Naive thymus-derived CD4-positive, alpha-beta T cell (primary cell): Measurements from ENCODE around the gene SLC19A1. TPM values are rescaled to one million over a fixed set of nuclear protein-coding genes. Genes with fewer than 3 reads are reported as not detected.
A peak's percentile ranks its signal among the peaks of the same experiment; 100 is the strongest.

Source experiments
- ATAC-seq: fragments of 150-1000 bp; cut with Tn5 transposase; 2 replicates; pipeline ENCODE4 v1.10.0; 2021; ENCODE audit warnings: mild to moderate bottlenecking, moderate library complexity
- CTCF ChIA-PET: fragments of 350-600 bp; sonication (Branson Sonifier 250); formaldehyde crosslinking; loops from one replicate; lab custom pipeline; 2021; ENCODE audit warnings: antibody characterized with exemption; lab: Charles Lee
- POLR2A ChIA-PET: fragments of 350-600 bp; sonication (Branson Sonifier 250); formaldehyde crosslinking; loops from one replicate; lab custom pipeline; 2021; ENCODE audit warnings: antibody characterized with exemption, inconsistent platforms; lab: Charles Lee
- DNase-seq, 9 donors: peaks; one replicate each; pipeline versions ENCODE4 v3.0.0 to v3.0.0-alpha.2; 2020 to 2022; ENCODE audit warnings: mixed read lengths in 1 of 9
- H3K27ac ChIP-seq: one replicate; pipeline ENCODE4 v1.7.0; 2013; ENCODE audit warnings: mild to moderate bottlenecking, low read depth, low read length, moderate library complexity
- H3K27me3 ChIP-seq, 2 donors: one replicate each; pipeline ENCODE4 v1.7.0; 2013; ENCODE audit warnings: low read length in 2 of 2, mild to moderate bottlenecking in 2 of 2, moderate library complexity in 2 of 2; ENCODE audit not compliant: control insufficient read depth in 2 of 2, insufficient read depth in 2 of 2
- H3K36me3 ChIP-seq, 3 experiments: 1 replicate in 2 of 3; 2 replicates in 1 of 3; pipeline ENCODE4 v1.7.0; 2013; ENCODE audit warnings: low read length in 3 of 3, mild to moderate bottlenecking in 3 of 3, moderate library complexity in 1 of 3; ENCODE audit not compliant: insufficient read depth in 3 of 3, control insufficient read depth in 2 of 3
- H3K4me1 ChIP-seq, 2 donors: one replicate each; pipeline ENCODE4 v1.7.0; 2013; ENCODE audit warnings: low read length in 2 of 2, mild to moderate bottlenecking in 2 of 2, moderate library complexity in 1 of 2; ENCODE audit not compliant: control insufficient read depth in 2 of 2, insufficient read depth in 2 of 2
- H3K4me3 ChIP-seq: 2 replicates; pipeline ENCODE4 v1.7.0; 2013; ENCODE audit warnings: mild to moderate bottlenecking, low read length
- H3K9me3 ChIP-seq, 3 experiments: 1 replicate in 2 of 3; 2 replicates in 1 of 3; pipeline ENCODE4 v1.7.0; 2013; ENCODE audit warnings: low read length in 3 of 3; ENCODE audit not compliant: control insufficient read depth in 2 of 3
- H3K27ac Mint-ChIP-seq, 9 donors: one replicate each; pipeline ENCODE4 v1.8.0; 2020 to 2022; ENCODE audit warnings: mixed read lengths in 9 of 9, mild to moderate bottlenecking in 8 of 9, moderate library complexity in 5 of 9, inconsistent platforms in 2 of 9
- H3K27me3 Mint-ChIP-seq, 5 donors: one replicate each; pipeline ENCODE4 v1.8.0; 2021 to 2022; ENCODE audit warnings: mixed read lengths in 5 of 5, mild to moderate bottlenecking in 1 of 5
- H3K36me3 Mint-ChIP-seq, 5 donors: one replicate each; pipeline ENCODE4 v1.8.0; 2020 to 2022; ENCODE audit warnings: mixed read lengths in 5 of 5, mild to moderate bottlenecking in 3 of 5, inconsistent platforms in 1 of 5
- H3K4me1 Mint-ChIP-seq, 7 donors: one replicate each; pipeline ENCODE4 v1.8.0; 2020 to 2022; ENCODE audit warnings: mixed read lengths in 7 of 7, mild to moderate bottlenecking in 3 of 7, inconsistent platforms in 1 of 7
- H3K4me3 Mint-ChIP-seq, 10 donors: one replicate each; pipeline ENCODE4 v1.8.0; 2020 to 2022; ENCODE audit warnings: mild to moderate bottlenecking in 10 of 10, mixed read lengths in 10 of 10, moderate library complexity in 6 of 10, inconsistent platforms in 2 of 10
- H3K9me3 Mint-ChIP-seq, 11 donors: one replicate each; pipeline ENCODE4 v1.8.0; 2020 to 2022; ENCODE audit warnings: mixed read lengths in 11 of 11, mild to moderate bottlenecking in 4 of 11, inconsistent platforms in 1 of 11, moderate library complexity in 1 of 11
- intact Hi-C, 2 donors: fragments of 100-400 bp; cut with micrococcal nuclease; formaldehyde crosslinking; loops; one replicate each; pipeline ENCODE4 v1.15.1; 2023
- polyA plus RNA-seq, 2 donors: library from polyadenylated mRNA; unstranded; fragments of 300-500 nt; fragmentation: Illumina TruSeq; gene quantifications; one replicate each; pipeline ENCODE4 v1.2.3, GENCODE V29; 2021
- total RNA-seq, 6 experiments: library from RNA in 5 of 6; stranded (reverse) in 5 of 6; gene quantifications; 1 replicate in 5 of 6; 2 replicates in 1 of 6; pipeline ENCODE4 v1.2.3 and lab custom pipeline; 2021 to 2026

The SLC19A1 gene
- total and polyA plus RNA-seq, 7 experiments from 2014 or later, result 10.5 to 49.1 (median 15.6) TPM

- ATAC-seq (no peak), DNase-seq (no peak)
- Histone ChIP-seq H3K36me3 (peaks cover 0 to 37% (median 0%) of the 10 kb centered on the region in 3 experiments), H3K27me3 (no peaks in the 10 kb centered on the region), H3K27ac (no peak overlapping the region), H3K4me3 (no peak overlapping the region), H3K9me3 (no peaks in the 10 kb centered on the region), H3K4me1 (no peaks in the 10 kb centered on the region)
- intact Hi-C loops, result no loop called here
- peaks cover 0 to 12% (median 5%) of the 10 kb centered on the region in 5 donors for H3K36me3 Mint-ChIP-seq
- ChIA-PET POLR2A (interaction anchor here (1.3 kb wide), 1 partner anchor 9 kb away, joined by 4 read pairs; no protein-coding TSS in a partner anchor), CTCF (no interaction called here)
- peaks cover 0 to 5% (median 3%) of the 10 kb centered on the region in 7 donors for H3K4me1 Mint-ChIP-seq
- H3K4me3 Mint-ChIP-seq, result no peak overlapping the region
- H3K9me3 Mint-ChIP-seq, result peaks cover 0 to 4% (median 0%) of the 10 kb centered on the region in 11 donors
- H3K27ac Mint-ChIP-seq, result peak overlapping the region in 2 of 9 donors; percentile 17 to 25
- no peaks in the 10 kb centered on the region for H3K27me3 Mint-ChIP-seq
These were observed 29.6 kb downstream of the SLC19A1 start for GRCh38 chr21:45512626-45513002.

GRCh38 chr21:45511661-45512431 is 30.4 kb downstream of the SLC19A1 start:
- no peaks in the 10 kb centered on the region for H3K9me3 Mint-ChIP-seq
- H3K36me3 ChIP-seq, result peaks cover 0 to 32% (median 0%) of the 10 kb centered on the region in 3 experiments
- ATAC-seq (no peak), DNase-seq (peak in 1 of 9 donors; percentile 6)
- peak overlapping the region in 1 of 9 donors; percentile 18 for H3K27ac Mint-ChIP-seq
- H3K4me1 Mint-ChIP-seq, result peaks cover 0 to 5% (median 2%) of the 10 kb centered on the region in 7 donors
- H3K36me3 Mint-ChIP-seq, result peaks cover 0 to 7% (median 0%) of the 10 kb centered on the region in 5 donors
- no peaks in the 10 kb centered on the region for H3K27me3 Mint-ChIP-seq
- H3K4me1 ChIP-seq, result no peaks in the 10 kb centered on the region
- H3K4me3 Mint-ChIP-seq, result no peak overlapping the region
- ChIA-PET POLR2A (interaction anchor here (1.3 kb wide), 1 partner anchor 10 kb away, joined by 4 read pairs; no protein-coding TSS in a partner anchor), CTCF (no interaction called here)
- H3K9me3 ChIP-seq, result no peaks in the 10 kb centered on the region
- no peak overlapping the region for H3K4me3 ChIP-seq
- H3K27me3 ChIP-seq, result no peaks in the 10 kb centered on the region
- intact Hi-C loops, result no loop called here
- H3K27ac ChIP-seq, result no peak overlapping the region

GRCh38 chr21:45511007-45511406 is 31.2 kb downstream of the SLC19A1 start:
- ATAC-seq, result no peak
- intact Hi-C loops, result no loop called here
- Mint-ChIP-seq H3K36me3 (peaks cover 0 to 7% (median 0%) of the 10 kb centered on the region in 5 donors), H3K4me1 (peaks cover 0 to 5% (median 2%) of the 10 kb centered on the region in 7 donors), H3K9me3 (no peaks in the 10 kb centered on the region), H3K27ac (peak overlapping the region in 3 of 9 donors; percentile 12 to 18 (median 14)), H3K4me3 (no peak overlapping the region), H3K27me3 (no peaks in the 10 kb centered on the region)
- H3K4me3 ChIP-seq, result no peak overlapping the region
- no peaks in the 10 kb centered on the region for H3K4me1 ChIP-seq
- CTCF ChIA-PET, result no interaction called here
- POLR2A ChIA-PET, result no interaction called here
- H3K36me3 ChIP-seq, result peaks cover 0 to 23% (median 0%) of the 10 kb centered on the region in 3 experiments
- no peak overlapping the region for H3K27ac ChIP-seq
- no peak for DNase-seq
- no peaks in the 10 kb centered on the region for H3K27me3 ChIP-seq
- H3K9me3 ChIP-seq, result no peaks in the 10 kb centered on the region

DNA sequence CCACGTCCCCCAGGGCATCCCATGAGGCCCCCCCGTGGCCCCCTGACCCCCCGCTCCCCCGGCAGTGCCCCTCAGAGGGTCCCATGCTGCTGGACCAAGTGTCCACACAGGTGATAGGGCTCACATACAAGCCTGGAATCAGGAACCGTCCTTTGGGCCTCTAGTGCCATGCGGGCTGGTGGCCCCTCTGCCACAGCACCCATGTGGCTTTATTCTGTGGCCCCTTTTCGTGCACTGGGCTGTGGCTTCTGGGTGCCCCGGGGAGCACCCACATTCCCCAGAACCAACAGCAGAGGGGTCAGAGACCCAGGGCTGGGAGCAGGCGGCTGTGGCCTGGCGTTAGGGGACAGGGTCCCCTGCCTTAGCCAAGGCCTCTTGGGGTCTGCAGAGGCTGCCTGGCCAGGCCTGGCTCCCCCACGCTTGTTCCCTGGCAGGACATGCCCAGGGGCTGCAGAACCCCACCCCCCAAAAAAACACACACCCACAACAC is 31.7 kb downstream of the SLC19A1 start:
- Histone ChIP-seq H3K9me3 (no peaks in the 10 kb centered on the region), H3K27me3 (no peaks in the 10 kb centered on the region), H3K4me1 (no peaks in the 10 kb centered on the region), H3K4me3 (no peak overlapping the region), H3K36me3 (peaks cover 0 to 21% (median 0%) of the 10 kb centered on the region in 3 experiments), H3K27ac (no peak overlapping the region)
- peaks cover 0 to 7% (median 0%) of the 10 kb centered on the region in 5 donors for H3K36me3 Mint-ChIP-seq
- ChIA-PET POLR2A (no interaction called here), CTCF (no interaction called here)
- H3K9me3 Mint-ChIP-seq, result no peaks in the 10 kb centered on the region
- no peaks in the 10 kb centered on the region for H3K27me3 Mint-ChIP-seq
- DNase-seq, result no peak
- H3K27ac Mint-ChIP-seq, result no peak overlapping the region
- peaks cover 0 to 5% (median 2%) of the 10 kb centered on the region in 7 donors for H3K4me1 Mint-ChIP-seq
- H3K4me3 Mint-ChIP-seq, result no peak overlapping the region
- ATAC-seq, result no peak
- intact Hi-C loops, result no loop called here

- no peak for ATAC-seq
- intact Hi-C loops, result no loop called here
- Histone ChIP-seq H3K9me3 (no peaks in the 10 kb centered on the region), H3K27me3 (no peaks in the 10 kb centered on the region), H3K4me1 (no peaks in the 10 kb centered on the region), H3K27ac (no peak overlapping the region), H3K4me3 (no peak overlapping the region), H3K36me3 (peaks cover 0 to 18% (median 0%) of the 10 kb centered on the region in 3 experiments)
- Mint-ChIP-seq H3K9me3 (no peaks in the 10 kb centered on the region), H3K27me3 (no peaks in the 10 kb centered on the region), H3K36me3 (peaks cover 0 to 7% (median 0%) of the 10 kb centered on the region in 5 donors), H3K27ac (no peak overlapping the region), H3K4me1 (peaks cover 0 to 5% (median 2%) of the 10 kb centered on the region in 7 donors), H3K4me3 (no peak overlapping the region)
- no peak for DNase-seq
- POLR2A ChIA-PET, result no interaction called here
- CTCF ChIA-PET, result no interaction called here
These were observed 32.4 kb downstream of the SLC19A1 start for GRCh38 chr21:45509566-45510465.
